Right ventricle myocardium superior (tissue), 1 donor: ENCODE measurements around the gene DENND4B. TPM values are rescaled to one million over a fixed set of nuclear protein-coding genes. Genes with fewer than 3 reads are reported as not detected.
"Not testable (repeated sequence)": the region's sequence is repeated elsewhere in the genome, so short reads cannot be mapped to it uniquely, and the experiment has no call there.

ENCODE experiments used
- ATAC-seq: fragments of 200-7000 bp; cut with Tn5 transposase; one replicate; pipeline ENCODE4 v1.9.1; 2020; ENCODE audit warnings: mild to moderate bottlenecking; ENCODE audit not compliant: poor library complexity
- DNase-seq: peaks from one replicate; pipeline ENCODE4 v3.0.0-alpha.2; 2020
- intact Hi-C: fragments of 100-400 bp; cut with DNase I; formaldehyde crosslinking; loops from one replicate; pipeline ENCODE4 v1.11.2; 2022
- total RNA-seq: library from RNA; stranded (reverse); fragmentation: NEBNext Ultra II Directional; extraction: Animal tissue kit (Norgen Biotek cat#: 25700); gene quantifications from one replicate; pipeline ENCODE4 v1.2.1, GENCODE V29; 2021
- donor health status: DM: no; HTN: yes; CAD: no; lungs with severe emphysema.

The DENND4B gene
- total RNA-seq, 1 donor from 2014 or later = 45.5 TPM

DNA sequence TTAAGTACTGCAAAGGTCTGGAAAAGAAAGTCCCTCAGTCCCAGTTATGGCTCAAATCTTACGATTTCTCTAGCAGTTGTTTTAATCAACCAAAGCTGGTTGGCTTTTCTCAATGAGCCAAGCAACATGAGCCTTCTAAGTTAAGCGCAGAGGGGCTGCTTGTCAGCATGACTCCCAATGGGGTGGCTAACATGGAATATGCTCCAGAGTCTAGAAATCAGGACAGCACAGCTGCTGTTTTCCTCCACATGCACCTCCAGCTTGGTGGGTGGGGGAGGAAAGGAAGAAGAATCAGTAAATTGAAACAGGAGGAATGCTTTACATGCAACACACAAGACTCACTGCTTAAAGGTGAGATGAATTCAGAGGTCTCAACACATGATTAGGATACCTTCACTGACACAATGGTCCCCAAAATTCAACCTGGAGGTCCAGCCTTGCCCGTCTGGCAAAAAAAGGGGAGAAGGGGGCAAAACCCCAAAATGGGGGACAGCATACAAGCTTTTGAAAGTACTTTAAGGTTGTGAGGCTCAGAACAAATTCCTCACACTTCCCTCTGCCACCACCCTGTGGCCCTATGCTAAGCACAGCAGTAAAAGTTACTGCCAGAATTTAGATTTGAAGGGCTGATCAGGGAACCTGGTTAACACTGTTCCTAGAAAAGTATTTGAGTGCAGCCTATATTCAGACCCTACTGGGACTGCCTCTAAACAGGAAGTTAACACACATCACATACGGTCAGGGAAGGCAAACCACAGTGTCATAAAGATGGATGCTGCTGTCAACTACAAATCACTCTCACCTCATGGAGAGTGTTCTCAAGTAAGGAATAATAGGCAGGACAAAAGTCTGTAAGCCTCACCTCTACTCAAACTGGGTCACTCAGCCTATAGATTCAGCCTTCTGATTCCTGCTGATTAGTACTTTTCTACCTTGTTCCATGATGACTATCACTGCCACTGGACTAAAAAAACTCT is 26.4 kb downstream of the DENND4B start:
- no peak for ATAC-seq
- DNase-seq = peak; percentile 13
- intact Hi-C loops = no loop called here

DNA sequence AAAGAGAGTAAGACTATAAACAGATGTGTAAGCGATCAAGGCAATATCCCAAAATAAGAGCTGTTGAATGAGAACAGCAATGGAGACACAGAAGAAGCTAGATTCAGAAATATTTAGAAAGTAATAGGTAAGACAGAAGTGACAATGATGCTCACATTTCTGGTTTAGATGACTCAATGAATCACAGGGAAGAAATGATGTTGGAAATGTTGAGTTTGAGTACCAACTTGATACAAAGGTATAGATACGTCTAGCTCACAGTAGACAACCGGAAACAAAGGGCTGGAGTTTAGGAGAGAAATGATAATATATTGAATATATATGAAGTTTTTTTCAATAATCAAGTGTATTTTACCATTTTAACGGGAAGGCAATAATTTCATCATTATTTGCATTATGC is 30.2 kb downstream of the DENND4B start:
- intact Hi-C loops = no loop called here
- no peak for DNase-seq
- ATAC-seq = no peak

DNA sequence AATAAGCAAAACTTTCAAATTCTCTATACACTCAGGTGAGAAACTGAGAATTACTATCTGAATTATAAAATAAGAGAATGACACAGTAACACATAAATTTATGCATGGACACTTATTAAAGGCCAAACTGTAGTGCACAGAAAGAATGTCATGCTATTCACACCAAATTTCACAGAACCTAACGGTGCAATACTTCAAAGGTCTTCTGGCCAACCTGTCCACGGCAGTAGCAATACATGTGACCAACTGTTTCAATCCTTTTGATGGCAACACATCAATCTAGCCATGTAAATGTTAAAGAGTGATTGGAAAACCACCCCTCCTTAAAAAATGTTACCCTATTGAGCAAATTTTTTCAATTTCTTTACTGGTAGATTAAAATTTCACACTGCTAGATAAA is 34.2 kb downstream of the DENND4B start:
- no peak for ATAC-seq
- intact Hi-C loops = no loop called here
- DNase-seq = no peak

DNA sequence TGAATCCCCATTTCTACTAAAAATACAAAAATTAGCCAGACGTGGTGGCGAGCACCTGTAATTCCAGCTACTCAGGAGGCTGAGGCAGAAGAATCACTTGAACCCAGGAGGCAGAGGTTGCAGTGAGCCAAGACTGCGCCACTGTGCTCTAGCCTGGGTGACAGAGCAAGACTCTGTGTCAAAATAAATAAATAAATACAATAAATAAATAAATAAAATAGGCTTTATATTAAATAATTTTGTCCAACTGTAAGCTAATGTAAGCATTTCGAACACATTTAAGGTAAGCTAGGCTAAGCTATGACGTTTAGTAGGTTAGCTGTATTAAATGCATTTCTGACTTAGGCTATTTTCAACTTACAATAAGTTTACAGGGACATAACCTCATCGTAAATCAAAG is 36.0 kb downstream of the DENND4B start:
- intact Hi-C loops, ATAC-seq, DNase-seq: not testable (repeated sequence)

DNA sequence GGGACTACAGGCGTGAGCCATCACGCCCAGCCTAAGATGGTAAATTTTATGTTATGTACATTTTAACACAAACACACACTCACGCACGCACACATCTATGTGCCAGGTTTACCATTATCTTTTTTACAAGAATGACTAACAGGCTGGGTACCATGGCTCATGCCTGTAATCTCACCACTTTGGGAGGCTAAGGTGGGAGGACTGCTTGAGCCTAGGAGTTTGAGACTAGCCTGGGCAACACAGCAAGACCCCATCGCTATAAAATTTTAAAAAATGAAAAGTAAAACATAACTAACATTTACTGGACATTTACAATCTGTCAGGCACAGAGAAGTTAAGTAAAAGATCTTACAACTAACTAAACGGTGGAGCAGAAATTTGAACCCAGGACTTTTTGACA is 38.4 kb downstream of the DENND4B start:
- intact Hi-C loops = no loop called here
- ATAC-seq (no peak), DNase-seq (no peak)

DNA sequence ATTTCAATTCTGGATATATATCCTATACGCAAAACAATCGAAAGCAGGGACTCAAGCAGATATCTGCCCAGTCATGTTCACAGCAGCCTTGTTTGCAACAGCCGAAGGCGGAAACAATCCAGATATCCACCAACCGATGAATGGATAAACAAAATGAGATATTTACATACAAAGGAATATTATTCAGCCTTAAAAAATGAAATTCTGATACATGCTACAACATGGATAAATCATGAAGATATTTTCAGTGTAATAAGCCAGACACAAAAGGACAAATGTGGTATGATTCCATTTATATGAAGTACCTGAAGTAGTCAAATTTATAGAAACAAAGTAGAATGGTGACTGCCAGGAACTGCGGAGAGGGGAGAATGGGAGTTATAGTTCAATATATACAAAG is 39.4 kb downstream of the DENND4B start:
- no peak for DNase-seq
- intact Hi-C loops = no loop called here

DNA sequence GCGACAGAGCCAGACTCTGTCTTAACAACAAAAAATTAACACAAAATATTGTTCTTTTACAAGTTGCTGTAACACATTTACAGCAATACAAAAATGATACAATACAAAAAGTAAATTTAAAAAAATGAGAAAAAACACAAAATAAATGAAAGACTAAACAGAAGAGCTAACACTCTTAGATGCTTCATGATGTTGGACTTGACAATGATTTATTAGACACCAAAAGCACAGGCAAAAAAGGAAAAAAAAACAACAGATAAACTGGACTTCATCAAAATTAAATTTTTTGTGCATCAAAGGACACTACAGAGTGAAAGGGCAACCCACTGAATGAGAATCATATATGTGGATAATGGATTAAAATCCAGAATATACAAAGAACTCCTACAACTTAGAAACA is 40.1 kb downstream of the DENND4B start:
- intact Hi-C loops = no loop called here
- DNase-seq (no peak), ATAC-seq (no peak)

More for the DNA sequence above, 39.4 kb downstream of the DENND4B start:
- no peak for ATAC-seq

DNA sequence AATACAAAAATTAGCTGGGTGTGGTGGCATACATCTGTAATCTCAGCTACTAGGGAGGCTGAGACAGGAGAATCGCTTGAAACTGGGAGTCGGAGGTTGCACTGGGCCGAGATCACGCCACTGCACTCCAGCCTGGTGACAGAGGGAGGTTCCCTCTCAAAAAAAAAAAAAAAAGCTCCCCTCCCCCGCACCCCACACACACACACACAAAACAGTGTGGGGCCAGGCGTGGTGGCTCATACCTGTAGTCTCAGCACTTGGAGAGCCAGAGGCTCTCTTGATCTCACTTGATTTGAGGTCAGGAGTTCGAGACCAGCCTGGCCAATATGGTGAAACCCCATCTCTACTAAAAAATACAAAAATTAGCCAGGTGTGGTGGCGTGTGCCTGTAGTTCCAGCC is 40.6 kb downstream of the DENND4B start:
- ATAC-seq, intact Hi-C loops, DNase-seq: not testable (repeated sequence)

DNA sequence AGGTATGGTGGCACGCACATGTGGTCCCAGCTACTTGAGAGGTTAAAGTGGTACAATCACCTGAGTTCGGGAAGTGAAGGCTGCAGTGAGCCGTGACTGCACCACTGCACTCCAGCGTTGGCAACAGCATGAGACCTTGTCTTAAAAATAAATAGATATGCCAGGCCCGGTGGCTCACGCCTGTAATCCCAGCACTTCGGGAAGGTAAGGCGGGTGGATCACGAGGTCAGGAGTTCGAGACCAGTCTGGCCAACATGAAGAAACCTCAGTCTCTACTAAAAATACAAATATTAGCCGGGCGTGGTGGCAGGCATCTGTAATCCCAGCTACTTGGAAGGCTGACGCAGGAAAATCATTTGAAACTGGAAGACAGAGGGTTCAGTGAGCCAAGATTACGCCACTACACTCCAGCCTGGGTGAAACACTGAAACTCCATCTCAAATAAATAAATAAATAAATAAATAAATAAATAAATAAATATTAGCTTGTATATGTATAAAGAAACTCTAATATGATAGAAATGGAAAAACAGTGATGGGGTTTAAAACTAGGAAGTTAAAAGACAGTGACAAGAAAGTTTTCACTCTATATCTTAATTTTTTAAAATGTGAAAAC is 42.6 kb downstream of the DENND4B start:
- intact Hi-C loops = no loop called here
- ATAC-seq (no peak), DNase-seq (no peak)

DNA sequence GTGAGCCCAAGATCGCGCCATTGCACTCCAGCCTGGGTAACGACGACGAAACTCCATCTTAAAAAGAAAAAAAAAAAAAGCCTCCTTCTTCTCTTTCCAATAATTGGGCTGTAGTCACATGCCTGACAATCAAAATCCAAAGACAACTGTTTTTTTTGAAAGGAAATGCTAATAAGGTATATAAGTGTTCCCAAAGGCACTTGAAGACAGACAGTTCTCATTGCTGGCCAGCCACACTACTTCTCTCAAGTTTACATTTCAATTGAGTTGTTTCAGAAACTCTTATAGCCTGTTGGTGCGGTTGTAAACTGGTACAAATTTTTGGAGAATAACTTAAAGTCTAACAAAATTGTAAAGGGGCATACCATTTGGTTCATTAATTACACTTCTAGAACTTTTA is 47.0 kb downstream of the DENND4B start:
- ATAC-seq = no peak
- intact Hi-C loops = no loop called here

DNA sequence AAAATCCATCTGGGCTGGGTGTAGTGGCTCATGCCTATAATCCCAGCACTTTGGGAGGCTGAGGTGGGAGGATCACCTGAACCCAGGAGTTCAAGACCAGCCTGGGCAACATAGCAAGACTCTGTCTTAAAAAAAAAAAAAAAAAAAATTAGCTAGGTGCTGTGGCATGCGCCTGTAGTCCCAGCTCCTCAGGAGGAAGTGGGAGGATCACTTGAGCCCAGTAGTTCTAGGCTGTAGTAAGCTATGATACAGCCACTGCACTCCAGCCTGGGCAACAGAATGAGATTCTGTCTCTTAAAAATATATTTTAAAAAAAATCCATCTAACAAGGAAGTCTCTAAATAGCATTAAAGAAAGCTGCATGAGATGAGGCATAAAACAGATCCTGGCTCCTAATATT is 50.7 kb downstream of the DENND4B start:
- intact Hi-C loops, ATAC-seq: not testable (repeated sequence)

More for the DNA sequence above, 47.0 kb downstream of the DENND4B start:
- no peak for DNase-seq

DNA sequence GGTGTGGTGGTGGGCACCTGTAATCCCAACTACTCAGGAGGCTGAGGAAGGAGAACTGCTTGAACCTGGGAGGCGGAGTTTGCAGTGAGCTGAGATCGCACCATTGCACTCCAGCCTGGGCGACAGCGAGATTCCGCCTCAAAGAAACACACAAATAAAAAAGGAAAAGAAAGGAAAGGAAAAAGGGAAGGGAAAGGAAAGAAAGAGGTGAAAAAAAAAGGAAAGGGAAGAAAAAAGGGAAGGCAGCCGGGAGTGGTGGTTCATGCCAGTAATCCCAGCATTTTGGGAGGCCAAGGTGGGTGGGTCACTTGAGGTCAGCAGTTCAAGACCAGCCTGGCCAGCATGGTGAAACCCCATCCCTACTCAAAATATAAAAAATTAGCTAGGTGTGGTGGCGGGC is 55.5 kb downstream of the DENND4B start:
- intact Hi-C loops, ATAC-seq, DNase-seq: not testable (repeated sequence)

More for the DNA sequence above, 50.7 kb downstream of the DENND4B start:
- DNase-seq = not testable (repeated sequence)

DNA sequence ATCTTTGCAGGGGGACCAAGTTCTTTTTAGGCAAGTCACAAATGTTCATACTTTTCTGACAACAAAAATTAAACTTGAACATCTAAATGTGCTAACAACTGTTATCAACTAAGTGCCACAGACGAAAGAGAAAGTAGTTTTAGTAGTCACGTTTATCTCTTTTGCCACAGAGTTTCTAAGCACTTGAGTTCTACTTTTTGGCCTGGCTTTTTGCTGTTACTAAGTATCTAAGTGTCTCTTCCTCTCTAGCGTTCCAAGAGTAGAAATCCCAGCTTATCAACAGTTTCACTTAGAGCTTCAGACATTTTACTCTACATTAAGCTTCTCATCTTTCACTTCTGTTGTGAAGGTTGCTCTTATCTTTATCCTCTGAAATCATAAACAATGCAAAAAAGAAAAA is 58.0 kb downstream of the DENND4B start:
- intact Hi-C loops = no loop called here
- ATAC-seq (peak; percentile 42), DNase-seq (no peak)

DNA sequence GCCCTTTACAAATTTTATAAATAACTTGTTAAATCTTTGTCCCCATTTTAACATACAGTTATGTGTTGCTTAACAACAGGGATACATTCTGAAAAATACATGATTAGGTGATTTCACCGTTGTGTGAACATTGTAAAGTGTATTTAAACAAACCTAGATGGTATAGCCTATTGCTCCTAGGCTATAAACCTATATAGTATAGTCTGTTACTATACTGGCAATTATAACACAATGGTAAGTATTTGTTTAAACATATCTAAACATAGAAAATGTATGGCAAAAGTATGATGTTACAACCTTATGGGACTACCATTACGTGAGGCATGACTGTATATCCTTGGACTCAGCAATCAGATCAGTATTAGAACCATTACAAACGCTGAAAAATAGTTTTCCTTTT is 60.4 kb downstream of the DENND4B start:
- ATAC-seq (no peak), DNase-seq (no peak)
- intact Hi-C loops = no loop called here

DNA sequence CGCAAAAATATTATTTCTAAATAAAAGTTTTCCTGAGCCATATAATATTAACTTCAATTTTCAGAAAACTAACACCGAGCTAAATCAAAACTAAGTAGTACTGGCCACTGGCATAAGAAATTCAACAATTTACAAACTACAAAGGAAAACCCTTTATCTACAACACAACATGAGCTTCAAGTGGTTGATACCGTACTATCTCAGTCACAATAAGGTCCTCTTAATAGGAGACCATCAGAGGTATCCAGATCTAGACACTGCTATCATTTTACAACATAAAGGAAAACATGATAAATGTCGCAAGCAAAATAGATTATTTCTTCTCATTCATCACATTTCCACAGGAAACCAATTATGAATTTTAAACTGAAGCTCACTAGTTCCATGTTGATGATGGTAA is 63.3 kb downstream of the DENND4B start:
- no peak for ATAC-seq
- intact Hi-C loops = no loop called here
- no peak for DNase-seq

DNA sequence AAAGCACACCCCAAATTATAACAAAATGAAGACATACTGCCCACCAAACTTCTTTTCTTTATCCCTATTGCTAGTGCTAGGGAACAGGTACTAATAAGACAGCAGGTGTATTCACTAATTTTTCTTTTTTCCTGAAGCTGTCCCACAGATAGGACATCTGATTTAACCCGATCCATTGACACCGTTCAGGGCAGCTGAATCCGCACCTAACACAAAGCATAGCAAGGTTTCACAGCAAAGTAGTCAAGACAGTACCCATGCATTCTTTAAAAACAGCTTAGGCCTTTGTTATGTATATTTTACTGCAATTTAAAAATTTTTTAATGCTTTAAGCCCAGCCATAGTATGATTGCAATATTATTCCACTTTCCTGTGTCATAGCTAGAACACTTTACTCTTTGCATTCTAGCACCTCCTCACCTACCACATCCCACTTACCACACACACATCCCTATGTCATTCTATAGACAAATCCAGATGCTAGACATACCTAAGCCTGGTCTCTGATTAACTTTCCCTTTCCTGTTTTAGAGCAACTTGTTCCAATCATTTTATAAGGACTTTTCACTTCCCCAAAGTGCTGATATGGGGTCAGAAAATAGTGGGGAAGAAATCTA is 64.1 kb downstream of the DENND4B start:
- DNase-seq (no peak), ATAC-seq (no peak)
- intact Hi-C loops = no loop called here

DNA sequence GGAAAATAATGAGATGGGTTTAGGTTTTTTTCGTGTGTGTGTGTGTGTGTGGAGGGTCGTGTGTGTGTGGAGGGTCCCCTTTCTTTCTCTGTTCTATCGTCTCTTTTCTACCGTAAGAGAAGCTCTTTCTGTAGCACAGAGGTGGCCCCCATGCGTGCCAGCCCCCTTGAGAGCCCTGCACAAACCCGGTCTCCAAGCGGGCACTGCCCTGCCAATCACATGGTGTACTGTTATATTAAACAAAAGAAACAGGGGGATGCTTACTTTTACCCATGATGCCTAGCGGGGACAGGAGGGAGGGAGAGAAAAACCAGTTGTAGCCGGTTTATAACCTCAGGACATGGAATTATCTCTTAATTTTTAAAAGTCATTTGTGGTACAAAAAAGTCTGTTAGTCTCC is 64.8 kb downstream of the DENND4B start:
- DNase-seq (no peak), ATAC-seq (no peak)
- intact Hi-C loops = no loop called here

DNA sequence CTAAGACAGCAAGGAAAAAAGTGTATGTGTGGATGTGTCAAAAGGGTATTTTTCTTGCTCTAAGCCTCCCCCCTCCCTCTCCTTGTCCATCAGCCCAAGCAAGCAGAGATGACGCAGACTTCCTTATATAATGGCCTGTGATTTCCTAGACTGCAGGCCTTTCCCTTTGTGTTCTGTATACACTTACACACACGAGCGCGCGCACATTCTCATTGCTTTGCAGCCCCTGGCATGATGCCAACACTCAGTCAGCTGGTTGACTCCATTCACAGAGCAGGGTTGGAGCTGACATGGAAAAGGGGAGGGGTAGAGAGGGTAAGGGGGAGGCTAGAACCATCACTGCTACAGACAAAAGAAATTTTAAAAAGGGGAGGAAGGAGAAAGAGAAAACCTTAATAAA is 65.6 kb downstream of the DENND4B start:
- intact Hi-C loops = no loop called here
- peak; percentile 95 for ATAC-seq

DNA sequence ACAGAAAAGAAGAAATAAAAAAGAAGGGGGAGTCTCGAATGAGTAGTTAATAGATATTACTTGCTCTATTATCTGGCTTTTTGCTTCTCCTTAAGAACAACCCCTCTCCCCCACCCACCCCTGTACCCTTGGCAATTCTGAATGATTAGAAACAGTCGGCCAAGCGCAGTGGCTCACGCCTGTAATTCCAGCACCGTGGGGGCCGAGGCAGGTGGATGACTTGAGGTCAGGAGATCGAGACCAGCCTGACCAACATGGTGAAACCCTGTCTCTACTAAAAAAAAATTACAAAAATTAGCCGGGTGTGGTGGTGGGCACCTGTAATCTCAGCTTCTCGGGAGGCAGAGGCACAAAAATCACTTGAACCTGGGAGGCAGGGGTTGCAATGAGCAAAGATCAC is 66.5 kb downstream of the DENND4B start:
- ATAC-seq (no peak), DNase-seq (no peak)
- intact Hi-C loops = no loop called here

More for the DNA sequence above, 65.6 kb downstream of the DENND4B start:
- DNase-seq = peak; percentile 90
